Stomach (tissue), 9 donors: ENCODE results near the gene SORCS2. TPM values are rescaled to one million over a fixed set of nuclear protein-coding genes. Genes with fewer than 3 reads are reported as not detected.

Experiments used
- DNase-seq, 2 donors: peaks; one replicate each; pipeline versions ENCODE4 v3.0.0 to v3.0.0-alpha.2; 2013 to 2019
- H3K27ac ChIP-seq, 5 donors: fragments of 200-600 bp in 4 of 5; sonication (generic) in 4 of 5; one replicate each; pipeline ENCODE4 v1.5.1; 2013 to 2019; ENCODE audit warnings: mild to moderate bottlenecking in 1 of 5, moderate library complexity in 1 of 5
- H3K27me3 ChIP-seq, 3 donors: fragments of 200-600 bp; sonication (generic); one replicate each; pipeline ENCODE4 v1.5.1; 2017 to 2019; ENCODE audit warnings: mixed run types in 1 of 3
- H3K36me3 ChIP-seq, 4 donors: fragments of 200-600 bp; sonication (generic); 1 replicate in 3 of 4; 2 replicates in 1 of 4; pipeline ENCODE4 v1.5.1; 2016 to 2019
- H3K4me1 ChIP-seq, 4 donors: fragments of 200-600 bp; sonication (generic); one replicate each; pipeline ENCODE4 v1.5.1; 2016 to 2019
- H3K4me3 ChIP-seq, 4 donors: fragments of 200-600 bp; sonication (generic) in 3 of 4; one replicate each; pipeline ENCODE4 v1.5.1; 2016 to 2019; ENCODE audit warnings: mild to moderate bottlenecking in 1 of 4
- H3K9me3 ChIP-seq, 4 donors: fragments of 200-600 bp; sonication (generic); one replicate each; pipeline ENCODE4 v1.5.1; 2016 to 2019
- EP300 ChIP-seq: sonication (generic); formaldehyde crosslinking; IDR thresholded peaks from one replicate; pipeline ENCODE4 v1.6.1; 2017; ENCODE audit warnings: antibody characterized with exemption
- POLR2A ChIP-seq, 4 donors: fragments of 450-650 bp; IDR thresholded peaks; one replicate each; pipeline ENCODE4 v1.6.1; 2016; ENCODE audit warnings: antibody characterized with exemption in 4 of 4, control low read depth in 2 of 4, mild to moderate bottlenecking in 1 of 4, moderate library complexity in 1 of 4
- POLR2AphosphoS5 ChIP-seq, 3 donors: sonication (generic); formaldehyde crosslinking; IDR thresholded peaks; one replicate each; pipeline ENCODE4 v1.6.1; 2016; ENCODE audit warnings: antibody characterized with exemption in 3 of 3
- WGBS, 5 donors: extraction: QIAGEN DNeasy Blood & Tissue Kit in 3 of 5; methylation state at CpG; one replicate each; pipeline versions ENCODE4 v1.1.5 to v1.1.7; 2013 to 2018; 5-methylcytosine and 5-hydroxymethylcytosine counted together
- intact Hi-C: fragments of 100-400 bp; cut with DNase I; formaldehyde crosslinking; loops from one replicate; pipeline ENCODE4 v1.15.1; 2023; ENCODE audit warnings: low total_unique reads
- polyA plus RNA-seq, 3 donors: library from polyadenylated mRNA; stranded (reverse); fragments of 200-250 nt; gene quantifications; one replicate each; pipeline ENCODE4 v1.2.3, GENCODE V29; 2013
- total RNA-seq, 5 donors: library from RNA; depleted of rRNA; stranded (reverse); fragments of >200 nt; gene quantifications; one replicate each; pipeline versions ENCODE4 v1.1.0 to v1.2.3, GENCODE V29; 2014 to 2016
- TF ChIP-seq, protein P1 (sequence below), 7 experiments: fragments of 450-650 bp in 4 of 7; fragments of 200-600 bp in 3 of 7; sonication (generic) in 3 of 7; IDR thresholded peaks; one replicate each; pipeline ENCODE4 v1.5.1; 2016 to 2019; ENCODE audit warnings: antibody characterized with exemption in 7 of 7, control low read depth in 2 of 7, mild to moderate bottlenecking in 1 of 7
- donor health status: healthy with polysubstance abuse.
- donor health status: Bipolar disorder and iron deficiency.
- donor health status: healthy.

The SORCS2 gene
- total and polyA plus RNA-seq, 8 donors: under 0.01 to 13.0 (median 0.50) TPM; not detected in 1

DNA sequence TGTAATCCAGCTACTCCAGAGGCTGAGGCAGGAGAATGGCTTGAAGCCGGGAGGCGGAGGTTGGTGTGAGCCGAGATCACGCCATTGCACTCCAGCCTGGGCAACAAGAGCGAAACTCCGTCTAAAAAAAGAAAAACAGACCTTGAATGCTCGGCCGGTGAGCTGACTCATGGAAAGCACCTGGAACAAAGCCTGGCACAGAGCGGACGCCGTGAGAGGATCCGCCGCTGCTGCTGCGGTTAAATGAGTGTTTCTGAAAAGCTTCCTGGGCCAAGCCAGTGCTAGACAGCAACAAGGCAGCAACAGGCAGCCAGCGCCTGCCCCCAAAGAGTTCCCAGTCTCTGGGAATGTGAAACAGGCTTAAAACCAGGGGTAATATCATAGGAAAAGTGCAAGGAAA is 560.9 kb downstream of the SORCS2 start:
- Histone ChIP-seq H3K36me3 (peaks cover 0 to 5% (median 0%) of the 10 kb centered on the region in 4 donors), H3K9me3 (no peaks in the 10 kb centered on the region), H3K27me3 (no peaks in the 10 kb centered on the region), H3K4me3 (no peak overlapping the region), H3K27ac (no peak overlapping the region), H3K4me1 (peaks cover 0 to 11% (median 0%) of the 10 kb centered on the region in 4 donors)
- no peak for TF ChIP-seq POLR2AphosphoS5 (IDR thresholded peaks at IDR 0.05)
- TF ChIP-seq EP300: no peak
- TF ChIP-seq, protein P1, sequence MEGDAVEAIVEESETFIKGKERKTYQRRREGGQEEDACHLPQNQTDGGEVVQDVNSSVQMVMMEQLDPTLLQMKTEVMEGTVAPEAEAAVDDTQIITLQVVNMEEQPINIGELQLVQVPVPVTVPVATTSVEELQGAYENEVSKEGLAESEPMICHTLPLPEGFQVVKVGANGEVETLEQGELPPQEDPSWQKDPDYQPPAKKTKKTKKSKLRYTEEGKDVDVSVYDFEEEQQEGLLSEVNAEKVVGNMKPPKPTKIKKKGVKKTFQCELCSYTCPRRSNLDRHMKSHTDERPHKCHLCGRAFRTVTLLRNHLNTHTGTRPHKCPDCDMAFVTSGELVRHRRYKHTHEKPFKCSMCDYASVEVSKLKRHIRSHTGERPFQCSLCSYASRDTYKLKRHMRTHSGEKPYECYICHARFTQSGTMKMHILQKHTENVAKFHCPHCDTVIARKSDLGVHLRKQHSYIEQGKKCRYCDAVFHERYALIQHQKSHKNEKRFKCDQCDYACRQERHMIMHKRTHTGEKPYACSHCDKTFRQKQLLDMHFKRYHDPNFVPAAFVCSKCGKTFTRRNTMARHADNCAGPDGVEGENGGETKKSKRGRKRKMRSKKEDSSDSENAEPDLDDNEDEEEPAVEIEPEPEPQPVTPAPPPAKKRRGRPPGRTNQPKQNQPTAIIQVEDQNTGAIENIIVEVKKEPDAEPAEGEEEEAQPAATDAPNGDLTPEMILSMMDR (IDR thresholded peaks at IDR 0.05): no peak
- TF ChIP-seq POLR2A (IDR thresholded peaks at IDR 0.05): no peak
- intact Hi-C loops: no loop called here
- no peak for DNase-seq
- 88 to 98% (median 93%) methylated on average over 14 to 15 of the region's 15 CpGs for WGBS, 5 donors

DNA sequence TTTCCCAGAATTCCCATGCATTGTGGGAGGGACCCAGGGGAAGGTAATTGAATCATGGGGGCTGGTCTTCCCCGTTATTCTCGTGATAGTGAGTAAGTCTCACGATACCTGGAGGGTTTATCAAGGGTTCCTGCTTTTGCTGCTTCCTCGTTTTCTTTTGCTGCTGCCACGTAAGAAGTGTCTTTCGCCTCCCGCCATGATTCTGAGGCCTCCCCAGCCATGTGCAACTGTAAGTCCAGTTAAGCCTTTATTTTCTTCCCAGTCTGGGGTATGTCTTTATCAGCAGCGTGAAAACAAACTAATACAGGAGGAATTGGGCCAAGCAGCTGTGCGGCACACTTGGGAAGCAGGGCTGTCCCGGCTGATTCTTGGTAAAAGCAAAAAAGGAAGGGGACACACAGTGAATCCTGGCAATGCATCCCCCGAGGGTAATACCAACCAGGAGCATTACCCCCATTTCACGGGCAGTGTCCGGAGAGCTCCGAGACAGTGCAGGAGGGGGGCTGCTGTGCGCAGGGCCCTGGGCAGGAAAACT is 561.7 kb downstream of the SORCS2 start:
- peaks cover 0 to 8% (median under 1%) of the 10 kb centered on the region in 4 donors for H3K36me3 ChIP-seq
- no peaks in the 10 kb centered on the region for H3K27me3 ChIP-seq
- H3K4me1 ChIP-seq: peaks cover 0 to 11% (median 0%) of the 10 kb centered on the region in 4 donors
- no peak for DNase-seq
- no peak overlapping the region for H3K27ac ChIP-seq
- TF ChIP-seq POLR2A (IDR thresholded peaks at IDR 0.05) (no peak), POLR2AphosphoS5 (IDR thresholded peaks at IDR 0.05) (no peak), EP300 (no peak)
- TF ChIP-seq, protein P1 (IDR thresholded peaks at IDR 0.05): no peak
- 79 to 88% (median 82%) methylated on average over 15 of the region's 15 CpGs for WGBS, 5 donors
- intact Hi-C loops: no loop called here
- H3K9me3 ChIP-seq: no peaks in the 10 kb centered on the region
- no peak overlapping the region for H3K4me3 ChIP-seq

DNA sequence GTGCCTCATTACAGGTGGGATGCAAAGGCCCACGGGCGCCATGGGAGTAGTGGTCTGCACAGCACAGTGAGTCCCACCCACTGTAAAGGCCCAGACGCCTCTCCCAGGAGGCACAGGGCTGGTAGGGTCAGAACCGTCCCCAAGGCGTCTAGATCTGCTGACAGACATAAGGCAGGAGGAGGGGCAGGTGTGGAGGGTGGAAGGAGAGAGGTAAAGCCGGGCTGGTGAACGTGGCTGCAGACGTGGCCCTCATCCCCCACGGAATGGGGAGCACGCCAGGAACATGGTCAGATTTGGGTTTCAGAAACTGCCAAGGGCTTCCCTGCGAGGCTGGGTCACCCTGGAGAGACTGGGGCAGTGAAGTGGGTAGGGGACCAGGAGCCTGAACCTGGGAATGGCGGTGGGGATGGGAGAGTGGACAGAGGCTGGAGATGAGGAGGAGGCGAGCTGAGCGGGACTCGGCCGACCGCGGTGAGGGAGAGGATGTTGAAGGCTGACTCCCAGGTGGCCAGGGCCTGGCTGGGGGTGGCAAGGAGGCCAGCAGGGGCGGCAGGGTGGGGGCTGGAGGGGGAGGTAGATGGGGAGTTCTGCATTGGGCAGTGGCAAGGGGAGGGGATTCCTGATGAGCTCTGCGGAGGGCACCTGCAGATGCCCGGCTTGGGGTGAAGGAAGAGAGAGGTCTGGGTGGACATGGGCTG is 562.4 kb downstream of the SORCS2 start:
- 84 to 93% (median 89%) methylated on average over 21 of the region's 21 CpGs for WGBS, 5 donors

DNA sequence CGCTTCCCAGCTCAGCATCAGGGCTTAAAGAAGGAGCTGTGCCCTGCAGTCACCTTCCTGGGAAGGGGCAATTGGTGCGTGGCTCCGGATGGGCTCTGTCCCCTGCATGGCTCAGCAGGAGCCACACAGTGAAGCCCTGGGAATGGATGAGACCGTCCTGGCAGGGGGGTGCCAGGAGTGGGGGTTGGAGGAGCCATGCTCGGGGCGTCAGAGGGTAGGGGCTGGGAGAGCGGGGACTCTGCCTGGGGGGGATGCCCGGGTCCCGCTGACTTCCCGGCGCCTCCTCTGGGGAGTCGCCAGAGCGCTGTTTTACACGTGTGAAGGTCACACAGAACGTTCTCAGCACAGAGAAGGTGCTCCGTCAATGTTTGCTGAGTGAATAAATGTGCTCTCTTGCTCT is 563.2 kb downstream of the SORCS2 start:
- Histone ChIP-seq H3K36me3 (peaks cover 0 to 16% (median 10%) of the 10 kb centered on the region in 4 donors), H3K9me3 (no peaks in the 10 kb centered on the region), H3K27me3 (no peaks in the 10 kb centered on the region), H3K27ac (no peak overlapping the region), H3K4me1 (no peaks in the 10 kb centered on the region), H3K4me3 (no peak overlapping the region)
- WGBS, 5 donors: 69 to 89% (median 83%) methylated on average over 11 to 16 of the region's 16 CpGs
- TF ChIP-seq, protein P1 (IDR thresholded peaks at IDR 0.05): no peak
- no peak for TF ChIP-seq EP300
- TF ChIP-seq POLR2AphosphoS5 (IDR thresholded peaks at IDR 0.05): no peak
- TF ChIP-seq POLR2A (IDR thresholded peaks at IDR 0.05): no peak
- DNase-seq: no peak
- intact Hi-C loops: no loop called here

More for the DNA sequence above, 562.4 kb downstream of the SORCS2 start:
- DNase-seq: no peak
- Histone ChIP-seq H3K36me3 (peaks cover 0 to 8% (median 4%) of the 10 kb centered on the region in 4 donors), H3K4me1 (peaks cover 0 to 7% (median 0%) of the 10 kb centered on the region in 4 donors), H3K4me3 (no peak overlapping the region), H3K27ac (no peak overlapping the region), H3K27me3 (no peaks in the 10 kb centered on the region), H3K9me3 (no peaks in the 10 kb centered on the region)
- intact Hi-C loops: no loop called here
- TF ChIP-seq EP300: no peak
- TF ChIP-seq POLR2AphosphoS5 (IDR thresholded peaks at IDR 0.05): no peak
- no peak for TF ChIP-seq POLR2A (IDR thresholded peaks at IDR 0.05)
- TF ChIP-seq, protein P1 (IDR thresholded peaks at IDR 0.05): no peak
